ENCODE data around the gene RPTOR. TPM values are rescaled to one million over a fixed set of nuclear protein-coding genes. Genes with fewer than 3 reads are reported as not detected.

RPTOR gene
- total RNA-seq, 2 experiments from 2014 or later = 32.4 to 35.4 TPM

GRCh38 chr17:80904036-80904753 lies 359.6 kb downstream of the RPTOR start:
- DNase-seq = no peak
- H3K27me3 Mint-ChIP-seq (ENCODE audit: low read depth) = no peaks in the 10 kb centered on the region
- peak overlapping the region; percentile 5 for H3K27ac Mint-ChIP-seq
- no peaks in the 10 kb centered on the region for H3K9me3 Mint-ChIP-seq
- intact Hi-C loops (cut with micrococcal nuclease) = loop anchor here (10.0 kb wide), 1 partner anchor 71 kb away; no protein-coding TSS in a partner anchor
- no peak overlapping the region for H3K4me3 Mint-ChIP-seq
- H3K4me1 Mint-ChIP-seq (ENCODE audit: low read depth) = peaks cover 23% of the 10 kb centered on the region
- CTCF ChIA-PET = no interaction called here
- peaks cover 32% of the 10 kb centered on the region for H3K36me3 Mint-ChIP-seq (ENCODE audit: low read depth)

GRCh38 chr17:80905586-80906230 lies 361.1 kb downstream of the RPTOR start:
- H3K36me3 Mint-ChIP-seq (ENCODE audit: low read depth) = peaks cover 39% of the 10 kb centered on the region
- no peak overlapping the region for H3K27ac Mint-ChIP-seq
- intact Hi-C loops (cut with micrococcal nuclease) = loop anchor here (10.0 kb wide), 1 partner anchor 69 kb away; no protein-coding TSS in a partner anchor

GRCh38 chr17:80906364-80907259 lies 362.0 kb downstream of the RPTOR start:
- H3K27ac Mint-ChIP-seq = no peak overlapping the region
- no peaks in the 10 kb centered on the region for H3K9me3 Mint-ChIP-seq
- no peaks in the 10 kb centered on the region for H3K27me3 Mint-ChIP-seq (ENCODE audit: low read depth)
- CTCF ChIA-PET = no interaction called here
- no peak overlapping the region for H3K4me3 Mint-ChIP-seq
- intact Hi-C loops (cut with micrococcal nuclease) = loop anchor here (10.0 kb wide), 1 partner anchor 68 kb away; no protein-coding TSS in a partner anchor
- H3K4me1 Mint-ChIP-seq (ENCODE audit: low read depth) = peaks cover 6% of the 10 kb centered on the region
- no peak for DNase-seq
- H3K36me3 Mint-ChIP-seq (ENCODE audit: low read depth) = peaks cover 39% of the 10 kb centered on the region

More at GRCh38 chr17:80905586-80906230, 361.1 kb downstream of the RPTOR start:
- Mint-ChIP-seq H3K4me1 (ENCODE audit: low read depth) (peaks cover 15% of the 10 kb centered on the region), H3K27me3 (ENCODE audit: low read depth) (no peaks in the 10 kb centered on the region), H3K9me3 (no peaks in the 10 kb centered on the region), H3K4me3 (no peak overlapping the region)
- DNase-seq = no peak
- CTCF ChIA-PET = interaction anchor here (0.7 kb wide), 1 partner anchor 449 kb away, joined by 3 read pairs; no protein-coding TSS in a partner anchor

GRCh38 chr17:80907281-80907680 lies 362.6 kb downstream of the RPTOR start:
- Mint-ChIP-seq H3K9me3 (no peaks in the 10 kb centered on the region), H3K36me3 (ENCODE audit: low read depth) (peaks cover 34% of the 10 kb centered on the region), H3K4me3 (no peak overlapping the region), H3K27me3 (ENCODE audit: low read depth) (no peaks in the 10 kb centered on the region), H3K27ac (no peak overlapping the region), H3K4me1 (ENCODE audit: low read depth) (no peaks in the 10 kb centered on the region)
- CTCF ChIA-PET = no interaction called here
- intact Hi-C loops (cut with micrococcal nuclease) = loop anchor here (10.0 kb wide), 1 partner anchor 68 kb away; no protein-coding TSS in a partner anchor
- DNase-seq = no peak

GRCh38 chr17:80908211-80908610 lies 363.6 kb downstream of the RPTOR start:
- H3K27me3 Mint-ChIP-seq (ENCODE audit: low read depth) = no peaks in the 10 kb centered on the region
- H3K36me3 Mint-ChIP-seq (ENCODE audit: low read depth) = peaks cover 31% of the 10 kb centered on the region
- no peaks in the 10 kb centered on the region for H3K4me1 Mint-ChIP-seq (ENCODE audit: low read depth)
- intact Hi-C loops (cut with micrococcal nuclease) = loop anchor here (10.0 kb wide), 1 partner anchor 67 kb away; no protein-coding TSS in a partner anchor
- no peak for DNase-seq
- CTCF ChIA-PET = interaction anchor here (0.9 kb wide), 1 partner anchor 9 kb away, joined by 4 read pairs; no protein-coding TSS in a partner anchor
- no peak overlapping the region for H3K4me3 Mint-ChIP-seq
- no peak overlapping the region for H3K27ac Mint-ChIP-seq
- H3K9me3 Mint-ChIP-seq = no peaks in the 10 kb centered on the region

GRCh38 chr17:80908776-80909175 lies 364.1 kb downstream of the RPTOR start:
- no peaks in the 10 kb centered on the region for H3K9me3 Mint-ChIP-seq
- H3K27ac Mint-ChIP-seq = no peak overlapping the region
- CTCF ChIA-PET = interaction anchor here (0.9 kb wide), 1 partner anchor 9 kb away, joined by 4 read pairs; no protein-coding TSS in a partner anchor
- peaks cover 34% of the 10 kb centered on the region for H3K36me3 Mint-ChIP-seq (ENCODE audit: low read depth)
- no peak overlapping the region for H3K4me3 Mint-ChIP-seq
- no peaks in the 10 kb centered on the region for H3K4me1 Mint-ChIP-seq (ENCODE audit: low read depth)
- intact Hi-C loops (cut with micrococcal nuclease) = loop anchor here (10.0 kb wide), 1 partner anchor 66 kb away; no protein-coding TSS in a partner anchor
- no peaks in the 10 kb centered on the region for H3K27me3 Mint-ChIP-seq (ENCODE audit: low read depth)
- no peak for DNase-seq

- no peak for DNase-seq
- Mint-ChIP-seq H3K27ac (no peak overlapping the region), H3K4me3 (no peak overlapping the region), H3K36me3 (ENCODE audit: low read depth) (peaks cover 31% of the 10 kb centered on the region), H3K4me1 (ENCODE audit: low read depth) (no peaks in the 10 kb centered on the region), H3K9me3 (no peaks in the 10 kb centered on the region), H3K27me3 (ENCODE audit: low read depth) (no peaks in the 10 kb centered on the region)
- intact Hi-C loops (cut with micrococcal nuclease) = loop anchor here (10.0 kb wide), 1 partner anchor 65 kb away; no protein-coding TSS in a partner anchor
- CTCF ChIA-PET = interaction anchor here (0.9 kb wide), 1 partner anchor 9 kb away, joined by 3 read pairs; no protein-coding TSS in a partner anchor
These were observed 365.0 kb downstream of the RPTOR start for GRCh38 chr17:80909635-80910034.

GRCh38 chr17:80910043-80910442 lies 365.4 kb downstream of the RPTOR start:
- no peaks in the 10 kb centered on the region for H3K27me3 Mint-ChIP-seq (ENCODE audit: low read depth)
- intact Hi-C loops (cut with micrococcal nuclease) = no loop called here
- no peak for DNase-seq
- no peak overlapping the region for H3K4me3 Mint-ChIP-seq
- no peaks in the 10 kb centered on the region for H3K4me1 Mint-ChIP-seq (ENCODE audit: low read depth)
- CTCF ChIA-PET = interaction anchor here (0.7 to 0.9 kb wide), 2 partner anchors 9 to 28 kb away, joined by 3 read pairs; no protein-coding TSS in a partner anchor
- H3K27ac Mint-ChIP-seq = no peak overlapping the region
- peaks cover 33% of the 10 kb centered on the region for H3K36me3 Mint-ChIP-seq (ENCODE audit: low read depth)
- no peaks in the 10 kb centered on the region for H3K9me3 Mint-ChIP-seq

GRCh38 chr17:80912476-80912875 lies 367.8 kb downstream of the RPTOR start:
- no peak overlapping the region for H3K27ac Mint-ChIP-seq

GRCh38 chr17:80913928-80914821 lies 369.5 kb downstream of the RPTOR start:
- no peak for DNase-seq
- intact Hi-C loops (cut with micrococcal nuclease) = no loop called here
- CTCF ChIA-PET = no interaction called here
- H3K36me3 Mint-ChIP-seq (ENCODE audit: low read depth) = peaks cover 21% of the 10 kb centered on the region
- no peak overlapping the region for H3K4me3 Mint-ChIP-seq
- no peaks in the 10 kb centered on the region for H3K27me3 Mint-ChIP-seq (ENCODE audit: low read depth)
- H3K9me3 Mint-ChIP-seq = no peaks in the 10 kb centered on the region
- H3K27ac Mint-ChIP-seq = no peak overlapping the region
- no peaks in the 10 kb centered on the region for H3K4me1 Mint-ChIP-seq (ENCODE audit: low read depth)

More at GRCh38 chr17:80912476-80912875, 367.8 kb downstream of the RPTOR start:
- no peak for DNase-seq
- no peaks in the 10 kb centered on the region for H3K4me1 Mint-ChIP-seq (ENCODE audit: low read depth)
- H3K27me3 Mint-ChIP-seq (ENCODE audit: low read depth) = no peaks in the 10 kb centered on the region
- peaks cover 33% of the 10 kb centered on the region for H3K36me3 Mint-ChIP-seq (ENCODE audit: low read depth)
- intact Hi-C loops (cut with micrococcal nuclease) = no loop called here
- H3K4me3 Mint-ChIP-seq = no peak overlapping the region
- CTCF ChIA-PET = interaction anchor here (0.7 kb wide), 1 partner anchor 485 kb away, joined by 4 read pairs; no protein-coding TSS in a partner anchor
- no peaks in the 10 kb centered on the region for H3K9me3 Mint-ChIP-seq

GRCh38 chr17:80916246-80916645 lies 371.6 kb downstream of the RPTOR start:
- DNase-seq = no peak

More at GRCh38 chr17:80916246-80916645, 371.6 kb downstream of the RPTOR start:
- no peak overlapping the region for H3K27ac Mint-ChIP-seq
- intact Hi-C loops (cut with micrococcal nuclease) = no loop called here
- H3K4me1 Mint-ChIP-seq (ENCODE audit: low read depth) = no peaks in the 10 kb centered on the region
- no peak overlapping the region for H3K4me3 Mint-ChIP-seq
- H3K36me3 Mint-ChIP-seq (ENCODE audit: low read depth) = peaks cover 11% of the 10 kb centered on the region
- no peaks in the 10 kb centered on the region for H3K9me3 Mint-ChIP-seq
- H3K27me3 Mint-ChIP-seq (ENCODE audit: low read depth) = no peaks in the 10 kb centered on the region
- CTCF ChIA-PET = interaction anchor here (1.1 to 1.4 kb wide), 2 partner anchors 54 to 489 kb away, joined by 3 to 4 read pairs; no protein-coding TSS in a partner anchor

Measured in activated naive CD4-positive, alpha-beta T cell treated with anti-CD3 and anti-CD28 coated beads for 36 hours (primary cell).